ENCODE data around the gene MRTFA.
"Not testable (repeated sequence)": the region's sequence is repeated elsewhere in the genome, so short reads cannot be mapped to it uniquely, and the experiment has no call there.

Gene MRTFA

DNA sequence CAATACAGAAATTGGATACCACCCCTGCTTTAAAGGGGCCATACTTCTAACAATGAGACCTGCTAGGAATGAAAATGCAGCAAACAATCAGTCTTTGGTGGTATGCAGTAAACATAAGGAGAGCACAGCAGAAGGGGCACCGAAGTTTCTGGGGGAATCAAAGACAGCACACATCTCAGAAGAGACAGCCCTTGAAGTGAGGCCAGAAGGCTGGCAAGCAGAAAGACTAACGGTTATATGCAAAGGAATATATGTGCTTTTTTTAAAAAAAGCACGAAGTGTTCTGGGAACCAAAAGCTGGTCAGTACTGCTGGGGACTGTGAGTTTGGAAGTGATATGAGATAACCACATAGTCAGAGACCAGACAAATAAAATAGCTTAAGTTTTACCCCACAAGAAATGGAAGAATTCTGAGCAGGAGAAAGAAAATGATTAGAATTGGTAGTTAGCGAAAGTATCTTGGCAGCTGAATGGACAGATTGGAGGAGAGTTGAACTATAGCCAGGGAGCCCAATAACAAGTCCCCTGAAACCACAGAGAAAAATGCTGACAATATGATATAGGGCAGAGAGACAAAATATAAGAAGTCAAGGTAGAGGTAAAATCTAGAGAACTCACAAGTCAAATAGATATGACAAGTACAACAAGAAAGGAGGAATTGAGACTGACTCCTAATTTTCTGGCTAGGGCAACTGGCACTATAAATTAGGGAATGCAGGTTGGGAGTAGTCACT, 125.7 kb downstream of the MRTFA start:
- no peak for DNase-seq (ENCODE audit: low read depth)
- no peak overlapping the region for H3K4me3 ChIP-seq (ENCODE audit: low read length)
- TF ChIP-seq, protein P1, sequence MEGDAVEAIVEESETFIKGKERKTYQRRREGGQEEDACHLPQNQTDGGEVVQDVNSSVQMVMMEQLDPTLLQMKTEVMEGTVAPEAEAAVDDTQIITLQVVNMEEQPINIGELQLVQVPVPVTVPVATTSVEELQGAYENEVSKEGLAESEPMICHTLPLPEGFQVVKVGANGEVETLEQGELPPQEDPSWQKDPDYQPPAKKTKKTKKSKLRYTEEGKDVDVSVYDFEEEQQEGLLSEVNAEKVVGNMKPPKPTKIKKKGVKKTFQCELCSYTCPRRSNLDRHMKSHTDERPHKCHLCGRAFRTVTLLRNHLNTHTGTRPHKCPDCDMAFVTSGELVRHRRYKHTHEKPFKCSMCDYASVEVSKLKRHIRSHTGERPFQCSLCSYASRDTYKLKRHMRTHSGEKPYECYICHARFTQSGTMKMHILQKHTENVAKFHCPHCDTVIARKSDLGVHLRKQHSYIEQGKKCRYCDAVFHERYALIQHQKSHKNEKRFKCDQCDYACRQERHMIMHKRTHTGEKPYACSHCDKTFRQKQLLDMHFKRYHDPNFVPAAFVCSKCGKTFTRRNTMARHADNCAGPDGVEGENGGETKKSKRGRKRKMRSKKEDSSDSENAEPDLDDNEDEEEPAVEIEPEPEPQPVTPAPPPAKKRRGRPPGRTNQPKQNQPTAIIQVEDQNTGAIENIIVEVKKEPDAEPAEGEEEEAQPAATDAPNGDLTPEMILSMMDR (conservative IDR thresholded peaks at IDR 0.05; ENCODE audit: low read length) = no peak

DNA sequence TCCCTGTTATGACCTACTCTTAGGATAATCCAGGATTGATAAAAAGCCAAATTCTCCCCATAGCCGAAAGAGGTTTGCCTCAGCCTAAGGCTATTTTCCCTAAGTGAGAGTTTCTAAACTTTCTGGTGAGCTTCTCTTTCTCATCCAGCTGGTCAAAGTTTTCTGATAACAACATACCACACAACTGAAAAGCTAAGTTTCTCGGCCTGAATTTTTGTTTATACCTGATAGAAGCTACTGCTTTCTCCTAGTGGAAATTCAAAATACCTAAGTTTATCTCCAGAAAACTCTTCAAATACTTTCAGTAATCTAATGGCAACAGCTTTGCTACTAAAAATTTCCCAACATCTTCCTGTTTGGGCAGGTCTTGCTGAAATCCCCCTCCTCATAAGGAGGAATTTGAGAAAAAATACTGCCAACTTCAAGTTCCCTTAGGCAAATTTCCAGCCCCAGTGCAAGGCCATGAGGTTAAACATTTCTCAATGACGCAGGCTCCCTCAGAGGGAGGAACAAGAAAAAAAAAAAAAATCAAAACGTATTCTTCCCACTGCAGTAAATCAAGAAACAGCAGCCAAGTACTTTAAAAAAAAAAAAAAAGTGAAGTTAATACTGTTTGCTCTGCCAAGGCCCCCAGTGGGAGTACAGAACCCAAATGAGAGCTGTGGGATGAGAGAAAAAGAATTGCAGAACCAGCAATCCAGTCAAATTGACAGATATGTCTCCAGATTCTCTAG, 127.0 kb downstream of the MRTFA start:
- peak; percentile 96 for DNase-seq (ENCODE audit: low read depth)
- TF ChIP-seq, protein P1 (conservative IDR thresholded peaks at IDR 0.05; ENCODE audit: low read length) = no peak
- no peak overlapping the region for H3K4me3 ChIP-seq (ENCODE audit: low read length)

DNA sequence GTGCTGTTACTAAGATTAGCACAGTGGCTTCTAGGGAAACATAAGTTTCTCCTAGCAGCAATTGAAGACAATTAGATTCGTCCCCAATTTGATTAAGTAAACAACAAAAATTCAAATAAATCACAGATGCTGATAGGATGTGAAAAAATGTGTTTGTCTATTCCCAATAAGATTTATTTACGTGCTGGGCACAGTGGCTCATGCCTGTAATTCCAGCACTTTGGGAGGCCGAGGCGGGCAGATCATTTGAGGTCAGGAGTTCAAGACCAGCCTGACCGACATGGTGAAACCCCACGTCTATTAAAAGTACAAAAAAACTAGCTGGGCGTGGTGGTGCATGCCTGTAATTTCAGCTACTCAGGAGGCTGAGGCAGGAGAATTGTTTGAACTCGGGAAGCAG, 128.5 kb downstream of the MRTFA start:
- DNase-seq (ENCODE audit: low read depth) = peak; percentile 45
- H3K4me3 ChIP-seq (ENCODE audit: low read length) = not testable (repeated sequence)

DNA sequence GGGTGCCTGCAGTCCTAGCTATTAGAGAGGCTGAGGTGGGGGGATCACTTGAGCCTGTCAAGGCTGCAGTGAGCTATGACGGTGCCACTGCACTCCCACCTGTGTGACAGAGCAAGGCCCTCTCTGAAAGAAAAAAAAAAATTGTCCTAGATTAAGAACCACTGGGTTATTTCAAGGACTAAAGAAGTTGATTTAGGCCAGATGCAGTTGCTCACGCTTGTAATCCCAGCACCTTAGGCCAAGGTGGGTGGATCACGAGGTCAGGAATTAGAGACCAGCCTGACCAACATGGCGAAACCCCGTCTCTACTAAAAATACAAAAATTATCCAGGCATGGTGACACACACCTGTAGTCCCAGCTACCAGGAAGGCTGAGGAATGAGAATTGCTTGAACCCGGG, 129.0 kb downstream of the MRTFA start:
- TF ChIP-seq, protein P1 (conservative IDR thresholded peaks at IDR 0.05; ENCODE audit: low read length) = no peak
- DNase-seq (ENCODE audit: low read depth) = no peak
- H3K4me3 ChIP-seq (ENCODE audit: low read length) = no peak overlapping the region

DNA sequence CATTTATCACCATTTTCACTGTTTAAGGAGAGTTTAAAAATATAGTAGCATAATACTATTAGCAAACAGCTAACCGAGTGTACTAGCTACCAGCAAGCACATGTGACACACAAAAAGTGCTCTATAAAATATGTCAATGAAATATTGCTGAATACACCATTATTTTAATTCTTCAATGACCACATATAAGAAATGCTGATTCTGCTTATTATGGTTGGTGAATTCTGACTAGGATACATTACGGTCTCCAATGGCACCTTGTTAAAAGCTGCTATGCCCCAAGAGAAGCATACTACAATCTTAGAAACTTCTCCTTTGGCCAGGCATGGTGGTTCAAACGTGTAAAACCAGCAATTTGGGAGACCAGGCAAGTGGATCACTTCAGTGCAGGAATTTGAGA, 129.8 kb downstream of the MRTFA start:
- no peak overlapping the region for H3K4me3 ChIP-seq (ENCODE audit: low read length)
- DNase-seq (ENCODE audit: low read depth) = no peak
- TF ChIP-seq, protein P1 (conservative IDR thresholded peaks at IDR 0.05; ENCODE audit: low read length) = no peak

DNA sequence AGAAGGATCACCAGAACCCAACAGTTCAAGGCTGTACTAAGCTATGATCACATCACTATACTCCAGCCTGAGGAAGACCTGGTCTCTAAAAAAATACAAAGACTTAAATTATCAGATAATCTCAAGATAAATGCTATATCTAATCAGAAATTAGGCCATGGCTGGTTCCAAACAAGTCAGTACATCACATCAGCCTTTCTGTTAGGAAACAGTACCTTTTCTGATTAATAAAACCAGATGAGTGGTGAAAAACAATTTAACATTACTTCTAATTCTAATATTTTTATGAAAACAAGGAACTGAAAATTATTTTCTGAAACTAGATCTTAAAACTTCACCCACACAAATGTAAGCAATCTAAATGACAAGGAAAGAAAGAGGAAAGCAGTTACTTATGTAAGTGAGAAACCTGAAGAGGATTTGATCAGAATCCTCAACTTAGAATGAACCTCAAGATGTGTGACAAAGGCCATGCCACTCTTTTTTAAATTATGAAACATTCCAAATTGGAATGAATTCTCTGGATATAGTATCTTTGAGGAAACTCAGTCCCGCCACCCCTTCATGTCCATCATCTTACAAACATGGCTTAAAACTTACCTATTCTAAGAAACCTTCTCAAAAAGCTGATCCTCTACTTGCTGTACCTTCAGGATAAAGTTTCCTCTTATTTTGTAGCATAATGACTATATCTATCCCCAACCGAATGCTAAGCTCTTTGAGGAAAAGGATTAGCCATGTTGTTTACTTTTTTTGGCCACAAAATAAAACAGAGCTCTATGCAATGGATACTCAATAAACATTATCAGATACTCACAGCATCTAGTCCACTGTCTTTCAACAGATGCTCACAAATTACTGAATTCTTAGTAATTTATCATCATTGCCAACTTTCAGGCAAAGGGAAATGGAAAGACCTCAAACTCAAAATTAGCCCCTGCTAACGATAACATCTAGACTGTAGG, 132.0 kb downstream of the MRTFA start:
- no peak for DNase-seq (ENCODE audit: low read depth)
- H3K4me3 ChIP-seq (ENCODE audit: low read length) = no peak overlapping the region
- TF ChIP-seq, protein P1 (conservative IDR thresholded peaks at IDR 0.05; ENCODE audit: low read length) = no peak

DNA sequence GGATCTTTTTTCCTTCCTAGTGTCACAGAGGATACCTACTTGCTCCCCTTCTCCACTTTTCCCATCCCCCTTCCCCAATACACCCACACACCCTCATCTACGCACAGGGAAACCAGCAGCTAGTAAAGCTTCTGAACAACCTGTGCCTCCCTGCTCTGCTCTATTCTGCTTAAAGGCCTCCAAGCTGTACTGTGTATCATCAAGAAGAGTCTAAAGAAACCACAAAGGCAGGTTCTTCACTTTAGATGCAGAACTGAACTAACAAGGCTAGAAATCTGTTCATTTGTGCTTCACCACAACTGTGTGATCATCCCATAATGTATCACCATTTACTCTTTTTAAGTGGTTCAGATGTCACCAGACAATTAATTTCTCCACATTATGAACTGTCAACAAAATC, 133.6 kb downstream of the MRTFA start:
- TF ChIP-seq, protein P1 (conservative IDR thresholded peaks at IDR 0.05; ENCODE audit: low read length) = no peak
- no peak overlapping the region for H3K4me3 ChIP-seq (ENCODE audit: low read length)
- no peak for DNase-seq (ENCODE audit: low read depth)

DNA sequence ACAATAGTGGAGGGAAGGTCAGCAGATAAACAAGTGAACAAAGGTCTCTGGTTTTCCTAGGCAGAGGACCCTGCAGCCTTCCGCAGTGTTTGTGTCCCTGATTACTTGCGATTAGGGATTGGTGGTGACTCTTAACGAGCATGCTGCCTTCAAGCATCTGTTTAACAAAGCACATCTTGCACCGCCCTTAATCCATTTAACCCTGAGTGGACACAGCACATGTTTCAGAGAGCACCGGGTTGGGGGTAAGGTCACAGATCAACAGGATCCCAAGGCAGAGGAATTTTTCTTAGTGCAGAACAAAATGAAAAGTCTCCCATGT, 136.1 kb downstream of the MRTFA start:
- not testable (repeated sequence) for DNase-seq (ENCODE audit: low read depth); H3K4me3 ChIP-seq (ENCODE audit: low read length)
